Measurements from ENCODE around the gene OVCA2.

DNA sequence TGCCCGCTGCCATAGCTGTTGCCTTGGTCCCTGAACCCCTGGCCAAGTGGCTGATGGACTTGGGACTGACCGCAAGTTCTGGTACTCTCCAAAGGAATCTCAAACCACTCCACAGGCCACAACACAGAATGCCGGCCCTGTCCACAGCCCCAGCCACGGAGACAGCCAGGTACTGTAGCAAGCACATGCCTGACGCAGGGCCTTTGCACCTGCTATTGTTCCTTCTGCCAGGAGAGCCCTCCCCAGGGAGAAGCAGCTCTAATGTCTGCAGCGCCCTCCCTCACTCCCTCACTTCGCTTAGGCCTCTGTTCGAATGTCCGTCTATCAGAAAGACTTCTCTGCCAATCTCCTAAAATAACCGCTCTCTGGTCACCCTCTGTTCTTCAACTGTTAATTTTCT is 32.1 kb upstream of the OVCA2 start:
- TF ChIP-seq, protein P1, sequence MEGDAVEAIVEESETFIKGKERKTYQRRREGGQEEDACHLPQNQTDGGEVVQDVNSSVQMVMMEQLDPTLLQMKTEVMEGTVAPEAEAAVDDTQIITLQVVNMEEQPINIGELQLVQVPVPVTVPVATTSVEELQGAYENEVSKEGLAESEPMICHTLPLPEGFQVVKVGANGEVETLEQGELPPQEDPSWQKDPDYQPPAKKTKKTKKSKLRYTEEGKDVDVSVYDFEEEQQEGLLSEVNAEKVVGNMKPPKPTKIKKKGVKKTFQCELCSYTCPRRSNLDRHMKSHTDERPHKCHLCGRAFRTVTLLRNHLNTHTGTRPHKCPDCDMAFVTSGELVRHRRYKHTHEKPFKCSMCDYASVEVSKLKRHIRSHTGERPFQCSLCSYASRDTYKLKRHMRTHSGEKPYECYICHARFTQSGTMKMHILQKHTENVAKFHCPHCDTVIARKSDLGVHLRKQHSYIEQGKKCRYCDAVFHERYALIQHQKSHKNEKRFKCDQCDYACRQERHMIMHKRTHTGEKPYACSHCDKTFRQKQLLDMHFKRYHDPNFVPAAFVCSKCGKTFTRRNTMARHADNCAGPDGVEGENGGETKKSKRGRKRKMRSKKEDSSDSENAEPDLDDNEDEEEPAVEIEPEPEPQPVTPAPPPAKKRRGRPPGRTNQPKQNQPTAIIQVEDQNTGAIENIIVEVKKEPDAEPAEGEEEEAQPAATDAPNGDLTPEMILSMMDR (conservative IDR thresholded peaks at IDR 0.05) = no peak
- TF ChIP-seq EZH2 (IDR thresholded peaks at IDR 0.05; ENCODE audit: low read depth) = no peak

Measured in PC-9 (cell line).